ENCODE results near the gene GPN3.

DNA sequence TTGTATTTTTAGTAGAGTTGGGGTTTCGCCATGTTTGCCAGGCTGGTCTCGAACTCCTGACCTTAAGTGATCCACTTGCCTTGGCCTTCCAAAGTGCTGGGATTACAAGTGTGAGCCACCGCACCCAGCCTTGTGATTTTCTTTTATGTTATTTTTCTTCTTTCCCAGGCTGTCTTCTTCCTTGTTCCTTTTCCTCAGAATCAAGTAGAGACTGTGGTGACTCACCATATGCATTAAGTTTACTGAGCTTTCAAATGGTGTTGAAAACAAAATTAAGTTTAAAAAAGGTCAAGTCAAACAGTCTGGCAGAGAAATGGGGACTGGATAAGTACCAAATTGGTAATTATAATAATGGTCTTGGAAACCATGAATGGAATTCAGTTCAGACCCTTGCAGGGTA is 23.6 kb downstream of the GPN3 start:
- TF ChIP-seq ZBTB8A (CRISPR knock-in tag; IDR thresholded peaks at IDR 0.05; ENCODE audit: borderline replicate concordance, low read depth) (no peak), MYC (CRISPR knock-in tag; IDR thresholded peaks at IDR 0.05; ENCODE audit: borderline replicate concordance) (no peak), ELF4 (CRISPR knock-in tag; IDR thresholded peaks at IDR 0.05; ENCODE audit: borderline replicate concordance) (no peak), TGIF2 (CRISPR knock-in tag; IDR thresholded peaks at IDR 0.05) (no peak), CEBPG (CRISPR knock-in tag; IDR thresholded peaks at IDR 0.05) (no peak)
- TF ChIP-seq, protein P1, sequence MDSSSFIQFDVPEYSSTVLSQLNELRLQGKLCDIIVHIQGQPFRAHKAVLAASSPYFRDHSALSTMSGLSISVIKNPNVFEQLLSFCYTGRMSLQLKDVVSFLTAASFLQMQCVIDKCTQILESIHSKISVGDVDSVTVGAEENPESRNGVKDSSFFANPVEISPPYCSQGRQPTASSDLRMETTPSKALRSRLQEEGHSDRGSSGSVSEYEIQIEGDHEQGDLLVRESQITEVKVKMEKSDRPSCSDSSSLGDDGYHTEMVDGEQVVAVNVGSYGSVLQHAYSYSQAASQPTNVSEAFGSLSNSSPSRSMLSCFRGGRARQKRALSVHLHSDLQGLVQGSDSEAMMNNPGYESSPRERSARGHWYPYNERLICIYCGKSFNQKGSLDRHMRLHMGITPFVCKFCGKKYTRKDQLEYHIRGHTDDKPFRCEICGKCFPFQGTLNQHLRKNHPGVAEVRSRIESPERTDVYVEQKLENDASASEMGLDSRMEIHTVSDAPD (CRISPR knock-in tag; IDR thresholded peaks at IDR 0.05), result no peak

Measured in HepG2 (cell line).